ENCODE data around the gene TMEM119.
"Not testable (repeated sequence)": the region's sequence is repeated elsewhere in the genome, so short reads cannot be mapped to it uniquely, and the experiment has no call there.

TMEM119 gene

GRCh38 chr12:108598553-108599250 lies 818 bp upstream of the TMEM119 start:
- DNase-seq, result no peak

GRCh38 chr12:108596854-108597558 lies 878 bp downstream of the TMEM119 start:
- DNase-seq, result no peak

- DNase-seq, result no peak
These were observed 1.9 kb downstream of the TMEM119 start for GRCh38 chr12:108595711-108596647.

- no peak for DNase-seq
These were observed 2.7 kb downstream of the TMEM119 start for GRCh38 chr12:108594960-108595710.

GRCh38 chr12:108594323-108594903 lies 3.5 kb downstream of the TMEM119 start:
- no peak for DNase-seq

GRCh38 chr12:108592033-108592909 lies 5.6 kb downstream of the TMEM119 start:
- no peak for DNase-seq

GRCh38 chr12:108591267-108591980 lies 6.5 kb downstream of the TMEM119 start:
- DNase-seq, result no peak

GRCh38 chr12:108590463-108590862 lies 7.4 kb downstream of the TMEM119 start:
- DNase-seq, result not testable (repeated sequence)

- no peak for DNase-seq
These were observed 8.0 kb downstream of the TMEM119 start for GRCh38 chr12:108589840-108590229.

- DNase-seq, result no peak
These were observed 8.7 kb downstream of the TMEM119 start for GRCh38 chr12:108589028-108589839.

GRCh38 chr12:108587826-108588225 lies 10.1 kb downstream of the TMEM119 start:
- no peak for DNase-seq

- no peak for DNase-seq
These were observed 11.6 kb downstream of the TMEM119 start for GRCh38 chr12:108586306-108586705.

GRCh38 chr12:108585864-108586263 lies 12.0 kb downstream of the TMEM119 start:
- no peak for DNase-seq

- no peak for DNase-seq
These were observed 13.3 kb downstream of the TMEM119 start for GRCh38 chr12:108584456-108585065.

GRCh38 chr12:108583991-108584390 lies 13.9 kb downstream of the TMEM119 start:
- no peak for DNase-seq

- no peak for DNase-seq
These were observed 14.7 kb downstream of the TMEM119 start for GRCh38 chr12:108582978-108583770.

GRCh38 chr12:108582509-108582908 lies 15.4 kb downstream of the TMEM119 start:
- no peak for DNase-seq
